ENCODE results near the gene UBN2.
"Not testable (repeated sequence)": the region's sequence is repeated elsewhere in the genome, so short reads cannot be mapped to it uniquely, and the experiment has no call there.

UBN2 gene

DNA sequence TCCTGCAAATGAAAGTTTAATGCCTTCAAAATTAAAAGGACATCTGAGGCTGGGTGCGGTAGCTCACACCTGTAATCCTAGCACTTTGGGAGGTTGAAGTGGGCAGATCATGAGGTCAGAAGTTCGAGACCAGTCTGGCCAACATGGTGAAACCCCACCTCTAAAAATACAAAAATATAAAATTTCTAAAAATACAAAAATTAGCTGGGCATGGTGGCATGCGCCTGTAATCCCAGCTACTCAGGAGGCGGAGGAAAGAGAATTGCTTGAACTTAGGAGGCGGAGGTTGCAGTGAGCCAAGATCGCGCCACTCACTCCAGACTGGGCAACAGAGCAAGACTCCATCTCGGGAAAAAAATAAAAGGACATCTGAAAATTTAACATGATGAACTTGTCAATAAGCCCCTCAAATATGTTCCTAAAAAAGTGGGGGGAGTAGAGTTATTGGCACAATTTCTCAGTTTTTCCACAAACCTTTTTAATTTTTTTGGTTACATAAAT lies 4.0 kb upstream of the UBN2 start:
- not testable (repeated sequence) for H3K36me3 ChIP-seq (ENCODE audit: control insufficient read depth, insufficient read depth, low read length); H3K4me3 ChIP-seq (ENCODE audit: low read depth, low read length); H3K79me2 ChIP-seq

DNA sequence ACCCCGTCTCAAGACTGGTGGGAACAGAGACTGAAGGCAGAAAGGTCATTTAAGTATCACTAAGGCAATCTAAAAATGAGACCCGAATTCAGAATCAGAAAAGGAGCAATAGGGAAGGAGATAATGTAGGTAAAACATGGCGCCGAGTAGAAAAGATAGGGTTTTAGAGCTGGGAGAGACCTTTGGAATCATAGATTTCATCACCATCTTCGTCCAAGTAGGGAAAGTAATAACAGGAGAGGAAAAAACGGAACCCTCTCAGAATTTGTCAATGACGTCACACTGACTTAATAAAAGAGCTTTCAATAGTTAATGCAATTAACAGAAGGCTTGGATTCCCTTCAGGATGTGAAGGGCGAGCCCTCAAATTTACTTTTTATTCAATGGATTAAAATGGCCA lies 1.0 kb upstream of the UBN2 start:
- Histone ChIP-seq H3K9me3 (ENCODE audit: control insufficient read depth, low read length) (no peaks in the 10 kb centered on the region), H3K4me2 (ENCODE audit: low read length) (no peak overlapping the region), H3K79me2 (peaks cover 9% of the 10 kb centered on the region), H3K9ac (no peak overlapping the region), H3K27me3 (ENCODE audit: control insufficient read depth, insufficient read depth, low read length) (no peaks in the 10 kb centered on the region), H3K27ac (no peak overlapping the region), H3K4me3 (ENCODE audit: low read depth, low read length) (no peak overlapping the region), H3K36me3 (ENCODE audit: control insufficient read depth, insufficient read depth, low read length) (no peaks in the 10 kb centered on the region), H2AFZ (peak overlapping the region; percentile 83), H3K4me1 (peaks cover 2% of the 10 kb centered on the region)
- TF ChIP-seq, protein P1, sequence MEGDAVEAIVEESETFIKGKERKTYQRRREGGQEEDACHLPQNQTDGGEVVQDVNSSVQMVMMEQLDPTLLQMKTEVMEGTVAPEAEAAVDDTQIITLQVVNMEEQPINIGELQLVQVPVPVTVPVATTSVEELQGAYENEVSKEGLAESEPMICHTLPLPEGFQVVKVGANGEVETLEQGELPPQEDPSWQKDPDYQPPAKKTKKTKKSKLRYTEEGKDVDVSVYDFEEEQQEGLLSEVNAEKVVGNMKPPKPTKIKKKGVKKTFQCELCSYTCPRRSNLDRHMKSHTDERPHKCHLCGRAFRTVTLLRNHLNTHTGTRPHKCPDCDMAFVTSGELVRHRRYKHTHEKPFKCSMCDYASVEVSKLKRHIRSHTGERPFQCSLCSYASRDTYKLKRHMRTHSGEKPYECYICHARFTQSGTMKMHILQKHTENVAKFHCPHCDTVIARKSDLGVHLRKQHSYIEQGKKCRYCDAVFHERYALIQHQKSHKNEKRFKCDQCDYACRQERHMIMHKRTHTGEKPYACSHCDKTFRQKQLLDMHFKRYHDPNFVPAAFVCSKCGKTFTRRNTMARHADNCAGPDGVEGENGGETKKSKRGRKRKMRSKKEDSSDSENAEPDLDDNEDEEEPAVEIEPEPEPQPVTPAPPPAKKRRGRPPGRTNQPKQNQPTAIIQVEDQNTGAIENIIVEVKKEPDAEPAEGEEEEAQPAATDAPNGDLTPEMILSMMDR (IDR thresholded peaks at IDR 0.05): no peak

More for the DNA sequence above, 4.0 kb upstream of the UBN2 start:
- not testable (repeated sequence) for H3K9ac ChIP-seq; H3K4me1 ChIP-seq; H2AFZ ChIP-seq; H3K4me2 ChIP-seq (ENCODE audit: low read length); H3K27me3 ChIP-seq (ENCODE audit: control insufficient read depth, insufficient read depth, low read length); H3K27ac ChIP-seq; H3K9me3 ChIP-seq (ENCODE audit: control insufficient read depth, low read length)

DNA sequence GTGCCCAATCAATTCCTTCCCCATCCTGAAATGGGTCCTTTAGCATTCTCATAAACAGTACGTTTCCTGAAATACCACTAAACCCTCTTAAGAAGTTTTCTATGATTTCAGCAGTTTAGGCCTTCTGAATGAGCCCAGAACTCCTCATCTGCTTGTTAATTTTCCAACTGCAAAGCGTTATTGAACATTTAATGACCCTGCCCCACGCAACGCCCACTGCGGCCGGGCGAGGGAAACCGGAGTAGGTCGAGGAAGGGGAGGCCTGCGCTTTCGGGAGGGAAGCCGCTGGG lies 608 bp upstream of the UBN2 start:
- peaks cover 9% of the 10 kb centered on the region for H3K79me2 ChIP-seq
- TF ChIP-seq, protein P1 (IDR thresholded peaks at IDR 0.05): no peak
- peak overlapping the region; percentile 83 for H2AFZ ChIP-seq
- H3K4me3 ChIP-seq (ENCODE audit: low read depth, low read length): peak overlapping the region; percentile 99
- H3K36me3 ChIP-seq (ENCODE audit: control insufficient read depth, insufficient read depth, low read length): no peaks in the 10 kb centered on the region
- no peaks in the 10 kb centered on the region for H3K27me3 ChIP-seq (ENCODE audit: control insufficient read depth, insufficient read depth, low read length)
- no peaks in the 10 kb centered on the region for H3K9me3 ChIP-seq (ENCODE audit: control insufficient read depth, low read length)
- H3K9ac ChIP-seq: no peak overlapping the region
- H3K4me1 ChIP-seq: peaks cover 2% of the 10 kb centered on the region
- peak overlapping the region; percentile 79 for H3K27ac ChIP-seq
- H3K4me2 ChIP-seq (ENCODE audit: low read length): peak overlapping the region; percentile 88

DNA sequence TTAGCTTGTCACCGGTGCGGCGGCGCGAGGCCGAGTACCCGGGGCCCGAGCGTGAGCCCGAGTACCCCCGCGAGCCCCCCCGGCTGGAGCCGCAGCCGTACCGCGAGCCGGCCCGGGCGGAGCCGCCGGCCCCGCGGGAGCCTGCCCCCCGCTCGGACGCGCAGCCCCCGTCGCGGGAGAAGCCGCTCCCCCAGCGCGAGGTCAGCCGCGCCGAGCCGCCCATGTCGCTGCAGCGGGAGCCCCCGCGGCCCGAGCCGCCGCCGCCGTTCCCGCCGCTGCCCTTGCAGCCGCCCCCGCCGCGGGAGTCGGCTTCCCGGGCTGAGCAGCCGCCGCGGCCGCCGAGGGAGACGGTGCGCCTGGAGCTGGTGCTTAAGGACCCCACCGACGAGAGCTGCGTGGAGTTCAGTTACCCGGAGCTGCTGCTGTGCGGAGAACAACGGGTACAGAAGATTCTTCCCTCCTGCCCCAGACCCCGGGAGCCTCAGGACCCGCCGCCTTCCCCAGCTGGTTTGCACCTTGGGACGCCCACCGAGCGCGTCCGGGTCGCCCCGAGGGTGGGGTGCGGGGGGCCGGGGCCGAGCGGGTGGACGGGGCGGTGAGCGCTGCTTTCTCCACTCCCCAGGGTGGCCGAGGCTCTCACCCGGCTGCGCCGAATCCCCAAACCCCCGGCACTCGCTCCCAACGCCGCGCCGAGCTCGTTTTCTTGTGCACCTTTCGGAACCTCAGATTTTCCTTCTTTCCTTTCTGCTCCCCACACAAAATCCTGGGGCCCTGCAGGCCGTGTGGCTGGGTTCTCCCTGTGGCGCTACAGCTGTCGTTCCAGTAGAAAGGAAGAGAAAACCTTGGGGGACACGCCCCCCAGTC lies 708 bp downstream of the UBN2 start:
- Histone ChIP-seq H3K9me3 (ENCODE audit: control insufficient read depth, low read length) (no peaks in the 10 kb centered on the region), H3K4me1 (peaks cover 2% of the 10 kb centered on the region), H3K36me3 (ENCODE audit: control insufficient read depth, insufficient read depth, low read length) (no peaks in the 10 kb centered on the region), H3K79me2 (peaks cover 13% of the 10 kb centered on the region), H3K4me2 (ENCODE audit: low read length) (peak overlapping the region; percentile 93), H3K9ac (peak overlapping the region; percentile 43), H3K4me3 (ENCODE audit: low read depth, low read length) (peak overlapping the region; percentile 99), H3K27ac (peak overlapping the region; percentile 79), H3K27me3 (ENCODE audit: control insufficient read depth, insufficient read depth, low read length) (no peaks in the 10 kb centered on the region), H2AFZ (peak overlapping the region; percentile 83)
- TF ChIP-seq, protein P1 (IDR thresholded peaks at IDR 0.05): no peak

DNA sequence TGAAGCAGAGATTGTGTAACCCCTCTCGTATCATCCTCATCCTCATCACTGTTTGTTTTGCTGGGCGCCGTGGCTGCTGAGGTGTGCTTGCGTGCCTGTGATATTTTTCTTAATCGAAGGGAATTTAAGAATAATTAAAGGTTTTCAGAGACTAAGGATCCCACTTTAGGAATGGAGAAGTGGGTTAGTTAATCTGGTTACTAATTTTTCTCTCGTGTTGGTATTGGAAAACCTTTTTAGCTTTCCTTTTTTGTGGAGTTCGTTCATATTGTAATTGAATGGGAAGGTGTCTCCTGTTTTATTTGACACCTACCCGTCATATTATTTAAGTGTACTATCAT lies 1.3 kb downstream of the UBN2 start:
- Histone ChIP-seq H3K4me3 (ENCODE audit: low read depth, low read length) (peak overlapping the region; percentile 58), H3K9me3 (ENCODE audit: control insufficient read depth, low read length) (no peaks in the 10 kb centered on the region), H3K27me3 (ENCODE audit: control insufficient read depth, insufficient read depth, low read length) (no peaks in the 10 kb centered on the region), H3K4me2 (ENCODE audit: low read length) (peak overlapping the region; percentile 93), H2AFZ (peak overlapping the region; percentile 48), H3K4me1 (peaks cover 2% of the 10 kb centered on the region), H3K36me3 (ENCODE audit: control insufficient read depth, insufficient read depth, low read length) (no peaks in the 10 kb centered on the region), H3K9ac (no peak overlapping the region), H3K27ac (no peak overlapping the region), H3K79me2 (peaks cover 18% of the 10 kb centered on the region)
- TF ChIP-seq, protein P1 (IDR thresholded peaks at IDR 0.05): no peak
